GM18517 (cell line): ENCODE data around the gene PRKAR1B.
"Not testable (repeated sequence)": the region's sequence is repeated elsewhere in the genome, so short reads cannot be mapped to it uniquely, and the experiment has no call there.

Source experiments
- ATAC-seq: cut with Tn5 transposase; IDR thresholded peaks from one replicate; pipeline ENCODE4 v1.9.1; 2021; ENCODE audit warnings: mild to moderate bottlenecking, moderate library complexity; ENCODE audit not compliant: unreplicated experiment

Gene PRKAR1B

GRCh38 chr7:651032-651728, 75.9 kb downstream of the PRKAR1B start:
- ATAC-seq = no peak

GRCh38 chr7:650339-651031, 76.6 kb downstream of the PRKAR1B start:
- no peak for ATAC-seq

- ATAC-seq = no peak
Measured at GRCh38 chr7:646951-647350, 80.1 kb downstream of the PRKAR1B start.

GRCh38 chr7:646487-646886, 80.6 kb downstream of the PRKAR1B start:
- no peak for ATAC-seq

GRCh38 chr7:645606-646005, 81.5 kb downstream of the PRKAR1B start:
- no peak for ATAC-seq

GRCh38 chr7:644381-645305, 82.4 kb downstream of the PRKAR1B start:
- no peak for ATAC-seq

- ATAC-seq = no peak
Measured at GRCh38 chr7:641966-642365, 85.1 kb downstream of the PRKAR1B start.

GRCh38 chr7:641269-641671, 85.8 kb downstream of the PRKAR1B start:
- ATAC-seq = no peak

GRCh38 chr7:638256-639011, 88.6 kb downstream of the PRKAR1B start:
- no peak for ATAC-seq

GRCh38 chr7:637826-638225, 89.3 kb downstream of the PRKAR1B start:
- no peak for ATAC-seq

- no peak for ATAC-seq
Measured at GRCh38 chr7:636396-636795, 90.7 kb downstream of the PRKAR1B start.

GRCh38 chr7:635687-636382, 91.2 kb downstream of the PRKAR1B start:
- ATAC-seq = not testable (repeated sequence)

- no peak for ATAC-seq
Measured at GRCh38 chr7:635227-635626, 91.9 kb downstream of the PRKAR1B start.

GRCh38 chr7:633381-634018, 93.6 kb downstream of the PRKAR1B start:
- ATAC-seq = no peak

- no peak for ATAC-seq
Measured at GRCh38 chr7:632831-633210, 94.3 kb downstream of the PRKAR1B start.

GRCh38 chr7:631964-632830, 94.9 kb downstream of the PRKAR1B start:
- no peak for ATAC-seq

- no peak for ATAC-seq
Measured at GRCh38 chr7:631291-631711, 95.8 kb downstream of the PRKAR1B start.

GRCh38 chr7:630539-630938, 96.5 kb downstream of the PRKAR1B start:
- ATAC-seq = no peak

- ATAC-seq = no peak
Measured at GRCh38 chr7:630111-630511, 97.0 kb downstream of the PRKAR1B start.
